CD14-positive monocyte (primary cell): ENCODE data around the gene PRKN. TPM values are rescaled to one million over a fixed set of nuclear protein-coding genes. Genes with fewer than 3 reads are reported as not detected.

ENCODE experiments used
- DNase-seq, 3 donors: peaks; one replicate each; pipeline ENCODE4 v3.0.0-alpha.2; 2011 to 2022
- H2AFZ ChIP-seq: 2 replicates; pipeline ENCODE4 v1.6.0; 2012; ENCODE audit warnings: mild to moderate bottlenecking, low read depth, low read length, inconsistent platforms; ENCODE audit not compliant: insufficient read depth, poor library complexity, severe bottlenecking
- H3K27ac ChIP-seq, 2 donors: 1 replicate in 1 of 2; 2 replicates in 1 of 2; pipeline ENCODE4 v1.5.1; 2012 to 2013; ENCODE audit warnings: low read length in 2 of 2, control low read depth in 1 of 2, inconsistent platforms in 1 of 2, low read depth in 1 of 2, mild to moderate bottlenecking in 1 of 2
- H3K27me3 ChIP-seq, 2 donors: one replicate each; pipeline versions ENCODE4 v1.6.0 to v1.6.1; 2011 to 2013; ENCODE audit warnings: low read length in 2 of 2; ENCODE audit not compliant: control insufficient read depth in 2 of 2, insufficient read depth in 2 of 2
- H3K36me3 ChIP-seq, 2 donors: replicated peaks in 1 of 2; 1 replicate in 1 of 2; 2 replicates in 1 of 2; pipeline versions ENCODE4 v1.5.1 to v1.6.1; 2012 to 2013; ENCODE audit warnings: low read length in 2 of 2, control low read depth in 1 of 2, inconsistent platforms in 1 of 2, mild to moderate bottlenecking in 1 of 2; ENCODE audit not compliant: insufficient read depth in 2 of 2, control insufficient read depth in 1 of 2
- H3K4me1 ChIP-seq, 2 donors: 1 replicate in 1 of 2; 2 replicates in 1 of 2; pipeline versions ENCODE4 v1.5.1 to v1.6.1; 2012 to 2013; ENCODE audit warnings: low read length in 2 of 2, control low read depth in 1 of 2, inconsistent platforms in 1 of 2, mild to moderate bottlenecking in 1 of 2, moderate library complexity in 1 of 2; ENCODE audit not compliant: insufficient read depth in 2 of 2, control insufficient read depth in 1 of 2
- H3K4me2 ChIP-seq: replicated peaks from 2 replicates; pipeline ENCODE3; 2012; ENCODE audit warnings: low read length, moderate library complexity, mild to moderate bottlenecking; ENCODE audit not compliant: poor library complexity, severe bottlenecking; ENCODE audit errors: extremely low read depth
- H3K4me3 ChIP-seq, 3 experiments: fragments of 200-600 bp in 1 of 3; sonication (generic) in 1 of 3; replicated peaks in 1 of 3; 1 replicate in 2 of 3; 2 replicates in 1 of 3; pipeline ENCODE4 v1.5.1; 2011 to 2013; ENCODE audit warnings: low read length in 3 of 3, mild to moderate bottlenecking in 3 of 3, control low read depth in 2 of 3, low read depth in 2 of 3, inconsistent platforms in 1 of 3, moderate library complexity in 1 of 3
- H3K79me2 ChIP-seq: 2 replicates; pipeline ENCODE4 v1.6.0; 2012; ENCODE audit warnings: mild to moderate bottlenecking, control low read depth, inconsistent platforms, low read length, moderate library complexity; ENCODE audit not compliant: insufficient read depth
- H3K9ac ChIP-seq: 2 replicates; pipeline ENCODE4 v1.6.0; 2017; ENCODE audit warnings: low read length, mild to moderate bottlenecking; ENCODE audit not compliant: insufficient read depth, poor library complexity, severe bottlenecking
- H3K9me3 ChIP-seq, 2 donors: replicated peaks in 1 of 2; 1 replicate in 1 of 2; 2 replicates in 1 of 2; pipeline versions ENCODE4 v1.5.1 to v1.6.1; 2012 to 2013; ENCODE audit warnings: low read length in 2 of 2, control low read depth in 1 of 2; ENCODE audit not compliant: control insufficient read depth in 1 of 2, insufficient read depth in 1 of 2
- H4K20me1 ChIP-seq: 2 replicates; pipeline ENCODE4 v1.6.0; 2012; ENCODE audit warnings: mild to moderate bottlenecking, low read length, control low read depth, moderate library complexity; ENCODE audit not compliant: insufficient read depth
- H3K27ac Mint-ChIP-seq, 7 donors: one replicate each; pipeline ENCODE4 v1.8.0; 2020; ENCODE audit warnings: mild to moderate bottlenecking in 7 of 7, mixed read lengths in 7 of 7, moderate library complexity in 6 of 7, inconsistent platforms in 2 of 7
- H3K27me3 Mint-ChIP-seq, 3 donors: one replicate each; pipeline ENCODE4 v1.8.0; 2021 to 2022; ENCODE audit warnings: low read depth in 3 of 3, mild to moderate bottlenecking in 3 of 3, mixed read lengths in 3 of 3, moderate library complexity in 3 of 3, inconsistent platforms in 1 of 3
- H3K36me3 Mint-ChIP-seq, 2 donors: one replicate each; pipeline ENCODE4 v1.8.0; 2020; ENCODE audit warnings: mixed read lengths in 2 of 2, inconsistent platforms in 1 of 2, mild to moderate bottlenecking in 1 of 2
- H3K4me1 Mint-ChIP-seq: one replicate; pipeline ENCODE4 v1.8.0; 2020; ENCODE audit warnings: mild to moderate bottlenecking, mixed read lengths
- H3K4me3 Mint-ChIP-seq, 2 donors: one replicate each; pipeline ENCODE4 v1.8.0; 2020; ENCODE audit warnings: mild to moderate bottlenecking in 2 of 2, mixed read lengths in 2 of 2, moderate library complexity in 1 of 2
- H3K9me3 Mint-ChIP-seq, 7 donors: one replicate each; pipeline ENCODE4 v1.8.0; 2020 to 2022; ENCODE audit warnings: mixed read lengths in 7 of 7, mild to moderate bottlenecking in 6 of 7, moderate library complexity in 6 of 7, inconsistent platforms in 2 of 7
- CTCF ChIP-seq: fragments of 200-600 bp; IDR thresholded peaks from one replicate; pipeline ENCODE4 v1.8.0; 2022; ENCODE audit warnings: antibody characterized with exemption, mild to moderate bottlenecking
- WGBS: methylation state at CpG from one replicate; pipeline ENCODE4 v1.1.5; 2013; ENCODE audit warnings: missing lambda C conversion rate; ENCODE audit not compliant: insufficient coverage; 5-methylcytosine and 5-hydroxymethylcytosine counted together
- intact Hi-C, 2 donors: fragments of 100-400 bp; cut with micrococcal nuclease; formaldehyde crosslinking; loops; one replicate each; pipeline versions ENCODE4 v1.15.0 to v1.15.1; 2023
- polyA plus RNA-seq, 3 donors: library from polyadenylated mRNA; depleted of rRNA in 1 of 3; unstranded in 2 of 3; stranded (reverse) in 1 of 3; fragments of 300-500 nt in 2 of 3; fragments of >200 nt in 1 of 3; fragmentation: Illumina TruSeq in 2 of 3; gene quantifications; 1 replicate in 2 of 3; 2 replicates in 1 of 3; pipeline ENCODE4 v1.2.3, GENCODE V29; 2012 to 2021

The PRKN gene
- polyA plus RNA-seq, 3 donors: 0.19 to 0.21 TPM; not detected in 1

GRCh38 chr6:162055365-162055764, 672.2 kb downstream of the PRKN start:
- no peaks in the 10 kb centered on the region for H3K36me3 ChIP-seq
- no peak overlapping the region for H3K4me2 ChIP-seq
- WGBS: 83% methylated on average over 7 of the region's 7 CpGs
- H3K9ac ChIP-seq: no peak overlapping the region
- H3K4me3 Mint-ChIP-seq: no peak overlapping the region
- no peaks in the 10 kb centered on the region for H3K36me3 Mint-ChIP-seq
- H3K27ac ChIP-seq: no peak overlapping the region
- no peaks in the 10 kb centered on the region for H3K27me3 ChIP-seq
- intact Hi-C loops: no loop called here
- H3K27ac Mint-ChIP-seq: no peak overlapping the region
- no peak for DNase-seq
- no peak overlapping the region for H2AFZ ChIP-seq
- no peaks in the 10 kb centered on the region for H3K4me1 Mint-ChIP-seq
- peaks cover 0 to 2% (median 0%) of the 10 kb centered on the region in 3 donors for H3K27me3 Mint-ChIP-seq
- H3K79me2 ChIP-seq: no peaks in the 10 kb centered on the region
- H3K9me3 Mint-ChIP-seq: peaks cover 0 to 15% (median 7%) of the 10 kb centered on the region in 7 donors
- peaks cover 9 to 29% of the 10 kb centered on the region in 2 donors for H3K9me3 ChIP-seq
- no peak overlapping the region for H3K4me3 ChIP-seq
- H4K20me1 ChIP-seq: no peaks in the 10 kb centered on the region
- TF ChIP-seq CTCF: no peak
- H3K4me1 ChIP-seq: no peaks in the 10 kb centered on the region

- peaks cover 10 to 29% of the 10 kb centered on the region in 2 donors for H3K9me3 ChIP-seq
- intact Hi-C loops: no loop called here
- Mint-ChIP-seq H3K4me3 (no peak overlapping the region), H3K4me1 (no peaks in the 10 kb centered on the region), H3K27me3 (peaks cover 0 to 2% (median 0%) of the 10 kb centered on the region in 3 donors), H3K27ac (no peak overlapping the region), H3K9me3 (peaks cover 0 to 15% (median 8%) of the 10 kb centered on the region in 7 donors), H3K36me3 (no peaks in the 10 kb centered on the region)
- H3K36me3 ChIP-seq: no peaks in the 10 kb centered on the region
- no peak overlapping the region for H3K4me3 ChIP-seq
- 89% methylated on average over 3 of the region's 7 CpGs for WGBS
- H3K79me2 ChIP-seq: no peaks in the 10 kb centered on the region
- H3K9ac ChIP-seq: no peak overlapping the region
- H2AFZ ChIP-seq: no peak overlapping the region
- no peaks in the 10 kb centered on the region for H4K20me1 ChIP-seq
- no peaks in the 10 kb centered on the region for H3K4me1 ChIP-seq
- no peak overlapping the region for H3K4me2 ChIP-seq
- TF ChIP-seq CTCF: no peak
- no peaks in the 10 kb centered on the region for H3K27me3 ChIP-seq
- no peak overlapping the region for H3K27ac ChIP-seq
- no peak for DNase-seq
Observed at GRCh38 chr6:162053084-162053483, 674.5 kb downstream of the PRKN start.
